ENCODE data around the gene SUV39H1. TPM values are rescaled to one million over a fixed set of nuclear protein-coding genes. Genes with fewer than 3 reads are reported as not detected.

The SUV39H1 gene
- total and polyA plus RNA-seq, 2 of the 8 experiments (the other 6 are each of a cell fraction or from before 2014, with no cell fraction given), result 14.8 to 27.8 TPM

DNA sequence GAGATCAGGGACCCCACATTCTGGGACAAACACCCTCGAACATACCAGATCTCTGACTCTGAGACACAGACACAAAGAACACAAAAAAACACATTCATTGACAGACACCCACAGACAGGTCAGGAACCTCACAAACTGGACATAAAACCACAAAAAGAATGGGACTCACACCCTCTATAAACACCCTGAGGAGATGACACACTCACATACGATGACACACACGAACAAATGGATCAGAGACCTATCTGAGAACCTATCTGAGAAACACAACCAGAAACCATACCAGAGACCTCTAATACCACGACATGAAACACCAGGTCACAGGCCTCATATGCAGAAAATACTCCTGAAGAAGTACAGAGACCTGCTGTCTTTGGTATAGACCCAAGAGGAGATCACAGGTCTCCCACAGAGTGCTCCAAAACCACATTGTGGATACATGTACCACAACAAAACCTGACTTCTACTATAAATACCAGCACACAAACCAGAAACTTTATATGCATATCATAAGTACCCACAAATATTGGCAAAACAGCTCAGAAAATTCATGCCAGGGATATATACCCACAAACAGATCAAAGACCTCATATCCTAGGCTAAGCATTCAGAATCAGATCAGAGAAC lies 19.5 kb downstream of the SUV39H1 start:
- Histone ChIP-seq H3K27ac (ENCODE audit: low read depth, low read length) (no peak overlapping the region), H3K18ac (ENCODE audit: extremely low read depth, low read length) (no peak overlapping the region), H2BK5ac (ENCODE audit: low read depth, low read length) (no peak overlapping the region), H3K36me3 (ENCODE audit: control insufficient read depth in 2 of 4, insufficient read depth in 4 of 4, low read length in 3 of 4) (no peaks in the 10 kb centered on the region), H3K4me2 (ENCODE audit: insufficient read depth in 1 of 2, low read depth in 2 of 2, low read length in 2 of 2) (no peak overlapping the region), H3K4me3 (ENCODE audit: extremely low read depth in 1 of 4, insufficient read depth in 2 of 4, low read depth in 3 of 4, low read length in 4 of 4) (no peak overlapping the region), H2BK120ac (replicated peaks; ENCODE audit: low read depth, low read length) (no peak overlapping the region), H4K20me1 (replicated peaks in 1 of 2; ENCODE audit: control insufficient read depth in 1 of 2, insufficient read depth in 2 of 2, low read length in 2 of 2) (no peaks in the 10 kb centered on the region), H2AFZ (ENCODE audit: low read length) (no peak overlapping the region), H3K14ac (ENCODE audit: insufficient read length) (no peak overlapping the region), H3K23ac (ENCODE audit: insufficient read length) (no peak overlapping the region), H3K79me1 (ENCODE audit: low read depth, low read length) (no peaks in the 10 kb centered on the region), H3K56ac (replicated peaks; ENCODE audit: insufficient read length, low read depth, low read length) (no peak overlapping the region), H2BK12ac (ENCODE audit: low read depth, low read length) (no peak overlapping the region), H2BK15ac (ENCODE audit: low read length) (no peak overlapping the region), H2BK20ac (ENCODE audit: low read length) (no peak overlapping the region), H3K27me3 (replicated peaks in 1 of 4; ENCODE audit: control insufficient read depth in 3 of 4, extremely low read depth in 1 of 4, insufficient read depth in 3 of 4, low read length in 3 of 4) (no peaks in the 10 kb centered on the region; a peak in 2 of 7 replicates), H3K9me3 (ENCODE audit: insufficient read depth in 2 of 2, low read depth in 1 of 2, low read length in 1 of 2) (no peaks in the 10 kb centered on the region), H2AK5ac (ENCODE audit: low read depth, low read length) (no peak overlapping the region), H3K9ac (replicated peaks in 1 of 4; ENCODE audit: extremely low read depth in 1 of 4, low read depth in 3 of 4, low read length in 3 of 4) (no peak overlapping the region), H3K4me1 (replicated peaks in 1 of 4; ENCODE audit: control insufficient read depth in 3 of 4, insufficient read depth in 4 of 4, low read length in 3 of 4) (no peaks in the 10 kb centered on the region), H3K23me2 (ENCODE audit: low read depth, low read length) (no peaks in the 10 kb centered on the region), H4K5ac (ENCODE audit: insufficient read length, low read depth, low read length) (no peak overlapping the region), H3K4ac (replicated peaks; ENCODE audit: insufficient read length, low read depth, low read length) (no peak overlapping the region), H3K79me2 (ENCODE audit: control insufficient read depth in 1 of 2, insufficient read depth in 2 of 2, low read length in 2 of 2) (no peaks in the 10 kb centered on the region), H4K91ac (replicated peaks; ENCODE audit: insufficient read length, low read length) (no peak overlapping the region), H4K8ac (ENCODE audit: extremely low read depth, insufficient read depth, low read length) (no peak overlapping the region)
- CTCF ChIA-PET (ENCODE audit: partially characterized antibody), result no interaction called here
- no peak for DNase-seq (ENCODE audit: low read depth in 1 of 2, low spot score in 2 of 2)
- POLR2A ChIA-PET (ENCODE audit: partially characterized antibody), result interaction anchor here (2.1 kb wide), 1 partner anchor 22 kb away, joined by 5 read pairs; no protein-coding TSS in a partner anchor
- 83% methylated on average over 3 of the region's 4 CpGs; no CpG with 5 or more reads in 1 of the 2 experiments for WGBS, 2 experiments (ENCODE audit: extremely low coverage in 1 of 2, insufficient coverage in 1 of 2, insufficient read length in 1 of 2, insufficient replicate concordance in 2 of 2, low coverage in 1 of 2, low lambda C conversion rate in 2 of 2, missing lambda C conversion rate in 1 of 2)
- no peak for FAIRE-seq
- TF ChIP-seq RNF2 (IDR thresholded peaks at IDR 0.05; ENCODE audit: borderline replicate concordance, low read depth, low read length, missing control alignments, poor library complexity, severe bottlenecking), result no peak
- TF ChIP-seq SIN3A (conservative IDR thresholded peaks at IDR 0.05 in 1 of 2, IDR thresholded peaks at IDR 0.05 in 1 of 2; ENCODE audit: low read depth in 1 of 2, low read length in 2 of 2), result no peak
- TF ChIP-seq TEAD4 (IDR thresholded peaks at IDR 0.05; ENCODE audit: low read depth, low read length), result no peak
- no peak for TF ChIP-seq ATF3 (IDR thresholded peaks at IDR 0.05; ENCODE audit: insufficient read depth, low read depth, low read length)
- no peak for TF ChIP-seq CHD2 (IDR thresholded peaks at IDR 0.05; ENCODE audit: low read length)
